Pancreas (tissue), 10 donors: ENCODE measurements around the gene DROSHA. TPM values are rescaled to one million over a fixed set of nuclear protein-coding genes. Genes with fewer than 3 reads are reported as not detected.

Experiments
- ATAC-seq, 4 donors: fragments of 200-7000 bp; cut with Tn5 transposase; one replicate each; pipeline versions ENCODE4 v1.8.0 to v1.9.1; 2020; ENCODE audit warnings: mild to moderate bottlenecking in 4 of 4, moderate library complexity in 4 of 4
- DNase-seq, 6 donors: peaks; one replicate each; pipeline ENCODE4 v3.0.0-alpha.2; 2020
- FAIRE-seq: peaks from 2 replicates; lab custom pipeline; 2012; peaks lifted over from hg19 to GRCh38; lab: Jason Lieb, UNC
- H3K27ac ChIP-seq, 4 donors: fragments of 200-600 bp; sonication (generic); 1 replicate in 3 of 4; 2 replicates in 1 of 4; pipeline versions ENCODE4 v1.5.0 to v1.8.0; 2020
- H3K27me3 ChIP-seq, 4 donors: fragments of 200-600 bp; one replicate each; pipeline ENCODE4 v1.8.0; 2021
- H3K36me3 ChIP-seq, 3 donors: fragments of 200-600 bp; sonication (generic) in 1 of 3; one replicate each; pipeline versions ENCODE4 v1.5.0 to v1.8.0; 2020 to 2021
- H3K4me1 ChIP-seq, 3 donors: fragments of 200-600 bp; one replicate each; pipeline ENCODE4 v1.8.0; 2021
- H3K4me3 ChIP-seq, 4 donors: fragments of 200-600 bp; sonication (generic) in 2 of 4; one replicate each; pipeline versions ENCODE4 v1.5.0 to v1.8.0; 2020 to 2021
- H3K9me3 ChIP-seq, 4 donors: fragments of 200-600 bp; one replicate each; pipeline ENCODE4 v1.8.0; 2021
- WGBS, 2 donors: extraction: QIAGEN DNeasy Blood & Tissue Kit; methylation state at CpG; one replicate each; pipeline ENCODE4 v1.1.7; 2013; 5-methylcytosine and 5-hydroxymethylcytosine counted together
- intact Hi-C, 3 donors: fragments of 100-400 bp; cut with DNase I; formaldehyde crosslinking; loops; one replicate each; pipeline versions ENCODE4 v1.11.1 to v1.14.2; 2022
- polyA plus RNA-seq, 2 donors: library from polyadenylated mRNA; stranded (reverse); fragments of 200-250 nt; gene quantifications; one replicate each; pipeline ENCODE4 v1.2.3, GENCODE V29; 2013
- total RNA-seq, 6 donors: library from RNA; stranded (reverse); fragmentation: NEBNext Ultra II Directional in 4 of 6; extraction: Animal tissue kit (Norgen Biotek cat#: 25700) in 4 of 6; gene quantifications; one replicate each; pipeline versions ENCODE4 v1.2.1 to v1.2.4, GENCODE V29; 2021 to 2023
- TF ChIP-seq, protein P1 (sequence below), 4 donors: fragments of 200-600 bp; sonication (generic) in 3 of 4; IDR thresholded peaks; one replicate each; pipeline versions ENCODE4 v1.5.0 to v1.8.0; 2021; ENCODE audit warnings: antibody characterized with exemption in 4 of 4
- donor health status: healthy with polysubstance abuse.
- donor health status: DM: no; HTN: no; CAD: no; lungs with moderate emphysema.
- donor health status: DM: no; HTN: no; CAD: no.
- donor health status: control.
- donor health status: control.
- donor health status: Bipolar disorder and iron deficiency.
- donor health status: DM: yes; HTN: yes; CAD: no.
- donor health status: DM: no; HTN: no; CAD: no.
- donor health status: DM: no; HTN: no; CAD: no.
- donor health status: DM: yes; HTN: yes; CAD: no.

Gene DROSHA
- total and polyA plus RNA-seq, 8 donors, result 19.0 to 79.0 (median 28.0) TPM

DNA sequence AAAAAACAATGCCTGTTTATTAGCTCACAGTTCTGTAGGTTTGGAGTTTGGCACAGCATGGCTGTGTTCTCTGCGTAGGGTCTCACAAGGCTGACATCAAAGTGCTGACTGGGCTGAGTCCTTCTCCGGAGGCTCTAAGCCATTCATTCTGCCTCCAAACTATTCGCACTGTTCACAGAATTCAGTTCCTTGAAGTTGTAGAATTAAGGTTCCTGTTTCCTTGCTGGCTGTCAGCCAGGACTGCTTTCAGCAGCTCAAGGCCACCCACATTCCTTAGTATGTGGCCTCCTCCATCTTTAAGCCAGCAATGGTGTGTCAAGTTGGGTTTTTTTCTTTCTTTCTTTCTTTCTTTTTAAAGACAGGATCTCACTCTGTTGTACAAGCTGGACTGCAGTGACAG lies 176.6 kb downstream of the DROSHA start:
- intact Hi-C loops, result no loop called here
- DNase-seq (no peak), ATAC-seq (no peak), FAIRE-seq (no peak)
- no peaks in the 10 kb centered on the region for H3K27me3 ChIP-seq
- H3K9me3 ChIP-seq, result no peaks in the 10 kb centered on the region
- H3K4me1 ChIP-seq, result no peaks in the 10 kb centered on the region
- H3K27ac ChIP-seq, result no peak overlapping the region
- TF ChIP-seq, protein P1, sequence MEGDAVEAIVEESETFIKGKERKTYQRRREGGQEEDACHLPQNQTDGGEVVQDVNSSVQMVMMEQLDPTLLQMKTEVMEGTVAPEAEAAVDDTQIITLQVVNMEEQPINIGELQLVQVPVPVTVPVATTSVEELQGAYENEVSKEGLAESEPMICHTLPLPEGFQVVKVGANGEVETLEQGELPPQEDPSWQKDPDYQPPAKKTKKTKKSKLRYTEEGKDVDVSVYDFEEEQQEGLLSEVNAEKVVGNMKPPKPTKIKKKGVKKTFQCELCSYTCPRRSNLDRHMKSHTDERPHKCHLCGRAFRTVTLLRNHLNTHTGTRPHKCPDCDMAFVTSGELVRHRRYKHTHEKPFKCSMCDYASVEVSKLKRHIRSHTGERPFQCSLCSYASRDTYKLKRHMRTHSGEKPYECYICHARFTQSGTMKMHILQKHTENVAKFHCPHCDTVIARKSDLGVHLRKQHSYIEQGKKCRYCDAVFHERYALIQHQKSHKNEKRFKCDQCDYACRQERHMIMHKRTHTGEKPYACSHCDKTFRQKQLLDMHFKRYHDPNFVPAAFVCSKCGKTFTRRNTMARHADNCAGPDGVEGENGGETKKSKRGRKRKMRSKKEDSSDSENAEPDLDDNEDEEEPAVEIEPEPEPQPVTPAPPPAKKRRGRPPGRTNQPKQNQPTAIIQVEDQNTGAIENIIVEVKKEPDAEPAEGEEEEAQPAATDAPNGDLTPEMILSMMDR (IDR thresholded peaks at IDR 0.05), result no peak
- H3K4me3 ChIP-seq, result no peak overlapping the region
- H3K36me3 ChIP-seq, result no peaks in the 10 kb centered on the region
- WGBS, 2 donors, result 63 to 93% methylated on average over 3 of the region's 3 CpGs

Other genes with a start within 250 kb of the DROSHA start
- gene C5orf22, start 208 bp upstream of the DROSHA start, total RNA-seq, result 10 to 100 TPM in 4 of 6 donors, 1 to 10 TPM in 2; 8.5 to 14.6 (median 11.0) TPM
- 1 to 10 TPM; 4.8 to 7.2 TPM for gene C5orf22, start 208 bp upstream of the DROSHA start, polyA plus RNA-seq
- 1 to 10 TPM; 1.4 to 4.5 (median 3.3) TPM for gene PDZD2, start 107.0 kb upstream of the DROSHA start, total RNA-seq
- gene PDZD2, start 107.0 kb upstream of the DROSHA start, polyA plus RNA-seq, result 1 to 10 TPM; 1.4 to 4.5 TPM